Progenitor cell of endocrine pancreas (in vitro differentiated cells): ENCODE results near the gene ST3GAL3. TPM values are rescaled to one million over a fixed set of nuclear protein-coding genes. Genes with fewer than 3 reads are reported as not detected.

ENCODE experiments used
- DNase-seq: peaks from one replicate; pipeline ENCODE4 v3.0.0; 2021; ENCODE audit warnings: low spot score; ENCODE audit not compliant: unreplicated experiment
- H3K27ac Mint-ChIP-seq: 2 replicates; pipeline ENCODE4 v1.8.0; 2021; ENCODE audit warnings: mild to moderate bottlenecking, moderate library complexity, mixed read lengths
- H3K27me3 Mint-ChIP-seq: 2 replicates; pipeline ENCODE4 v1.8.0; 2021; ENCODE audit warnings: mixed read lengths
- H3K36me3 Mint-ChIP-seq: 2 replicates; pipeline ENCODE4 v1.8.0; 2022; ENCODE audit warnings: mixed read lengths; ENCODE audit not compliant: insufficient read depth
- H3K4me1 Mint-ChIP-seq: 2 replicates; pipeline ENCODE4 v1.8.0; 2021; ENCODE audit warnings: low read depth, mixed read lengths
- H3K4me3 Mint-ChIP-seq: 2 replicates; pipeline ENCODE4 v1.8.0; 2021; ENCODE audit warnings: low read depth, mild to moderate bottlenecking, moderate library complexity, mixed read lengths
- H3K9me3 Mint-ChIP-seq: 2 replicates; pipeline ENCODE4 v1.8.0; 2021; ENCODE audit warnings: low read depth, mixed read lengths
- total RNA-seq: library from RNA; stranded (reverse); gene quantifications from 2 replicates; pipeline ENCODE4 v1.2.1, GENCODE V29; 2021
- TF ChIP-seq, protein P1 (sequence below): fragments of 200-600 bp; sonication (generic); IDR thresholded peaks from one replicate; pipeline ENCODE4 v1.5.0; 2021; ENCODE audit warnings: antibody characterized with exemption, mild to moderate bottlenecking; ENCODE audit not compliant: unreplicated experiment

Gene ST3GAL3
- total RNA-seq, 1 donor from 2014 or later = 14.9 TPM

DNA sequence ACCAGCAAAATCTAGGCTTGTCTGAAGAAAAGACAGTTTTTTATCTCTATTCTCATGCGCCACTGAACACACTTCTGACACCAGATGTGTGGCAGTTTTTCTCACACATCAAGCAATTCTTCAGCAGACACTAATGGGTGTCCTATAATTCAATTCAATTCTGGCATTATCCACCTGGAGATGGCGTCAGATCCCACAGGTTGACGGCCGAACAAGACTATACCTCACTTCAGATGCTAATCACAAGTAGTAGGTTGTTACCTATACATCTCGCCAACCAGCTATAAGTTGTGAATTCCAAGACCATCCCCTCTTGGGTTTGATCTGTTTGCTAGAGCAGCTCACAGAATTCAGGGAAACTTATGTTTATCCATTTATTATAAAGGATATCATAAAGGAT is 136.3 kb downstream of the ST3GAL3 start:
- no peak overlapping the region for H3K27ac Mint-ChIP-seq
- no peak overlapping the region for H3K4me3 Mint-ChIP-seq
- no peaks in the 10 kb centered on the region for H3K27me3 Mint-ChIP-seq
- peaks cover 10% of the 10 kb centered on the region for H3K4me1 Mint-ChIP-seq
- peaks cover 15% of the 10 kb centered on the region for H3K36me3 Mint-ChIP-seq
- TF ChIP-seq, protein P1, sequence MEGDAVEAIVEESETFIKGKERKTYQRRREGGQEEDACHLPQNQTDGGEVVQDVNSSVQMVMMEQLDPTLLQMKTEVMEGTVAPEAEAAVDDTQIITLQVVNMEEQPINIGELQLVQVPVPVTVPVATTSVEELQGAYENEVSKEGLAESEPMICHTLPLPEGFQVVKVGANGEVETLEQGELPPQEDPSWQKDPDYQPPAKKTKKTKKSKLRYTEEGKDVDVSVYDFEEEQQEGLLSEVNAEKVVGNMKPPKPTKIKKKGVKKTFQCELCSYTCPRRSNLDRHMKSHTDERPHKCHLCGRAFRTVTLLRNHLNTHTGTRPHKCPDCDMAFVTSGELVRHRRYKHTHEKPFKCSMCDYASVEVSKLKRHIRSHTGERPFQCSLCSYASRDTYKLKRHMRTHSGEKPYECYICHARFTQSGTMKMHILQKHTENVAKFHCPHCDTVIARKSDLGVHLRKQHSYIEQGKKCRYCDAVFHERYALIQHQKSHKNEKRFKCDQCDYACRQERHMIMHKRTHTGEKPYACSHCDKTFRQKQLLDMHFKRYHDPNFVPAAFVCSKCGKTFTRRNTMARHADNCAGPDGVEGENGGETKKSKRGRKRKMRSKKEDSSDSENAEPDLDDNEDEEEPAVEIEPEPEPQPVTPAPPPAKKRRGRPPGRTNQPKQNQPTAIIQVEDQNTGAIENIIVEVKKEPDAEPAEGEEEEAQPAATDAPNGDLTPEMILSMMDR = no peak
- DNase-seq = no peak
- peaks cover 16% of the 10 kb centered on the region for H3K9me3 Mint-ChIP-seq

DNA sequence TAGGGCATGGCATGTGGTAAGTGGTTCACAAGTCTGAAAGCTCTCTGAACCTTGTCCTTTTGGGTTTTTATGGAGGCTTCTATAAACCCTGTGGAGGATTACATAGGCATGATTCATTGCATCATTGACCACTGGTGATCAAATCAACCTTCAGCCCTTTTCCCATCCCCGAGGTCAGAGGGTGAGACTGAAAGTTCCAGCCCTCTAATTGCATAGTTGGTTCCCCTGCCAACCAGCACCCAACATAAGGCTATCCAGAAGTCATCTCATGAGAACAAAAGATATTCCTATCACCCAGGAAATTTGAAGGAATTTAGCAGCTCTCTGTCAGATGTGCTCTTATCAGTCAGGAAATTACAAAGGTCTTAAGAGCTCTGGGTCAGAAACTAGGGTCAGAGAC is 136.8 kb downstream of the ST3GAL3 start:
- H3K27me3 Mint-ChIP-seq = no peaks in the 10 kb centered on the region
- H3K4me3 Mint-ChIP-seq = no peak overlapping the region
- H3K4me1 Mint-ChIP-seq = peaks cover 6% of the 10 kb centered on the region
- no peak overlapping the region for H3K27ac Mint-ChIP-seq
- DNase-seq = no peak
- H3K36me3 Mint-ChIP-seq = peaks cover 15% of the 10 kb centered on the region
- TF ChIP-seq, protein P1 = no peak
- peaks cover 16% of the 10 kb centered on the region for H3K9me3 Mint-ChIP-seq

DNA sequence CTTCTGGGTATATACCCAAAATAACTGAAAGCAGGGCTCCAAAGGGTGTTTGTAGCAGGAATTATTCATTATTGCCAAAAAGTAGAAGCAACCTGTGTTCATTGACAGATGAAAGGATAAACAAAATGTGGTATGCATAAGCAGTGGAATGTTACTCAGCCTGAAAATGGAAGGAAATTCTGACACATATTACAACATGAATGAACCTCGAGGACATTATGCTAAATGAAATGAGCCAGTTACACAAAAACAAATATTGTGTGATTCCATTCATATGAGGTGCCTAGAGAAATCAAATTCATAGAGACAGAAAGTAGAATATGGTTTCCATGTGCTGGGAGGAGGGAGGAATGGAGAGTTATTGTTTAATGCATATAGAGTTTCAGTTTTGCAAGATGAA is 140.0 kb downstream of the ST3GAL3 start:
- H3K27ac Mint-ChIP-seq = no peak overlapping the region
- H3K27me3 Mint-ChIP-seq = no peaks in the 10 kb centered on the region
- no peak overlapping the region for H3K4me3 Mint-ChIP-seq
- TF ChIP-seq, protein P1 = no peak
- no peak for DNase-seq
- H3K36me3 Mint-ChIP-seq = peaks cover 10% of the 10 kb centered on the region
- H3K9me3 Mint-ChIP-seq = peaks cover 10% of the 10 kb centered on the region
- no peaks in the 10 kb centered on the region for H3K4me1 Mint-ChIP-seq

DNA sequence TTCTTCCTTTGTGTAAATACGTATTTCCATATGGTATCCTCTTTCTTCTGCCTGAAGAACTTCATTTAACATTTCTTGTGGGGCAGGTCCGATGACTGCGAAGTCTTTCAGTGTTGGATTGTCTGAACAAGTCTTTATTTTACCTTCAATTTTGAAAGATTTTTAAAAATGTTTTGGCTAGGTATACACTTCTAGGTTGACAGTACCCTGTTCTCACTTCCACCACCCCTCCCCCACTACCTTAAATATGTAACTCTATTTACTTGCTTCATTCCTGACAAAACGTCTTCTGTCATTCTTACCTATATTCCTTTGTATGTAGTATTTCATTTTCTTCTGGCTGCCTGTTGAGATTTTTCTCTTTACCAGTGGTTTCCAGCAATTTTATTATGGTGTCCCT is 140.5 kb downstream of the ST3GAL3 start:
- H3K4me1 Mint-ChIP-seq = no peaks in the 10 kb centered on the region
- H3K27me3 Mint-ChIP-seq = no peaks in the 10 kb centered on the region
- peaks cover 8% of the 10 kb centered on the region for H3K9me3 Mint-ChIP-seq
- H3K36me3 Mint-ChIP-seq = peaks cover 8% of the 10 kb centered on the region
- no peak for DNase-seq
- TF ChIP-seq, protein P1 = no peak
- no peak overlapping the region for H3K27ac Mint-ChIP-seq
- no peak overlapping the region for H3K4me3 Mint-ChIP-seq

DNA sequence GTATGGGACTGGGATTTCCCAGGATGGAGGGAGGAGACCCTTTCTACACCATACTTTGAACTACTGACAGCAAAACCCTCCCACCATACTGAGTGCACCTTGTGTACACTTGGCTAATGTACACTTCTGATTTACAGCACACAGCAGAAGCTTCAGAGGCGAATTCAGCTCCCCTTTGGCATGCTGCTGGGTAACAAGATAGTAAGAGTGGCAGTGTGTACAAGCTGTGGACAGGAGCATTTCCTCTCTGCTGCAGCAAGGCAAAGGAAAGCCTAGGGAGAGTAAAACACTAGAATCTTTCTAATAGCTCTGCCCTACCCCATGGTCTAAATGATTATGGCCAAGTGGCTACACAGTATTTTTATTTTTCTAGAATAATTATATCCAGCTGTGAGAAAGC is 142.3 kb downstream of the ST3GAL3 start:
- Mint-ChIP-seq H3K27me3 (no peaks in the 10 kb centered on the region), H3K4me3 (no peak overlapping the region), H3K9me3 (no peaks in the 10 kb centered on the region), H3K36me3 (no peaks in the 10 kb centered on the region), H3K27ac (no peak overlapping the region), H3K4me1 (no peaks in the 10 kb centered on the region)
- TF ChIP-seq, protein P1 = no peak
- DNase-seq = no peak
